K562 (cell line): ENCODE measurements around the gene WDR88. TPM values are rescaled to one million over a fixed set of nuclear protein-coding genes. Genes with fewer than 3 reads are reported as not detected.

Source experiments
- ATAC-seq: fragments of 200-7000 bp; cut with Tn5 transposase; 3 replicates; pipeline ENCODE4 v1.9.1; 2020; ENCODE audit warnings: moderate library complexity
- BruUV-seq: library from RNA; stranded (reverse); fragments of 400-500 nt; replicated peaks from 2 replicates; lab custom pipeline; 2021; lab: Mats Ljungman, UMichigan
- CTCF ChIA-PET: fragments of 300-600 bp; formaldehyde crosslinking; extraction: SDS; loops from one replicate; lab custom pipeline; 2021; ENCODE audit warnings: low intra/inter-chr PET ratio; lab: Yijun Ruan, JAX
- POLR2A ChIA-PET: fragments of 300-600, 350-650 bp; sonication (Branson Sonifier 250); formaldehyde crosslinking; extraction: SDS; loops from one replicate; lab custom pipeline; 2021; ENCODE audit warnings: antibody characterized with exemption, inconsistent platforms; lab: Yijun Ruan, JAX
- DNase-seq, 4 experiments: peaks; one replicate each; pipeline versions ENCODE4 v3.0.0 to v3.0.0-alpha.2; 2011 to 2018; ENCODE audit warnings: low spot score in 3 of 4, mixed read lengths in 3 of 4; ENCODE audit errors: extremely low read depth in 1 of 4
- FAIRE-seq: peaks from 2 replicates; lab custom pipeline; 2011; peaks lifted over from hg19 to GRCh38; lab: Jason Lieb, UNC
- H2AFZ ChIP-seq: 2 replicates; pipeline ENCODE4 v1.6.0; 2011; ENCODE audit warnings: low read depth, low read length, control low read depth, inconsistent platforms
- H3K27ac ChIP-seq: fragments of 200-600 bp; 3 replicates; pipeline ENCODE4 v1.8.0; 2011; ENCODE audit warnings: low read depth, mild to moderate bottlenecking, control low read depth, inconsistent platforms, low read length, moderate library complexity, mixed read lengths; ENCODE audit errors: extremely low read depth
- H3K27me3 ChIP-seq, 2 experiments: fragments of 300-600 bp in 1 of 2; 2 replicates in 1 of 2; 3 replicates in 1 of 2; pipeline versions ENCODE4 v1.6.0 to v1.8.0; 2011; ENCODE audit warnings: inconsistent platforms in 2 of 2, low read length in 2 of 2, mild to moderate bottlenecking in 1 of 2, mixed read lengths in 1 of 2, moderate library complexity in 1 of 2; ENCODE audit not compliant: control insufficient read depth in 2 of 2, insufficient read depth in 2 of 2
- H3K36me3 ChIP-seq: fragments of 300-600 bp; 3 replicates; pipeline ENCODE4 v1.8.0; 2011; ENCODE audit warnings: mild to moderate bottlenecking, low read length, inconsistent platforms; ENCODE audit not compliant: control insufficient read depth, insufficient read depth
- H3K4me1 ChIP-seq, 2 experiments: fragments of 200-600 bp in 1 of 2; replicated peaks in 1 of 2; 2 replicates in 1 of 2; 3 replicates in 1 of 2; pipeline versions ENCODE4 v1.5.1 to v1.8.0; 2011; ENCODE audit warnings: inconsistent platforms in 2 of 2, low read length in 2 of 2, mild to moderate bottlenecking in 1 of 2, mixed read lengths in 1 of 2, moderate library complexity in 1 of 2; ENCODE audit not compliant: control insufficient read depth in 2 of 2, insufficient read depth in 2 of 2
- H3K4me2 ChIP-seq: 2 replicates; pipeline ENCODE4 v1.6.1; 2011; ENCODE audit warnings: low read length, control low read depth, inconsistent platforms, mixed read lengths; ENCODE audit not compliant: insufficient read depth
- H3K4me3 ChIP-seq: fragments of 200-600 bp; sonication (generic), shearing (Covaris generic); 2 replicates; pipeline ENCODE4 v1.5.1; 2016; ENCODE audit warnings: control low read depth, inconsistent platforms
- H3K79me2 ChIP-seq: fragments of 200-600 bp; 3 replicates; pipeline ENCODE4 v1.8.0; 2011; ENCODE audit warnings: low read length, inconsistent platforms; ENCODE audit not compliant: control insufficient read depth, insufficient read depth
- H3K9ac ChIP-seq, 2 experiments: 2 replicates each; pipeline versions ENCODE4 v1.6.0 to v1.6.1; 2011; ENCODE audit warnings: low read depth in 2 of 2, low read length in 2 of 2, control low read depth in 1 of 2, inconsistent platforms in 1 of 2, mild to moderate bottlenecking in 1 of 2, mixed read lengths in 1 of 2; ENCODE audit not compliant: insufficient read depth in 1 of 2
- H3K9me1 ChIP-seq: one replicate; pipeline ENCODE4 v1.6.0; 2011; ENCODE audit warnings: inconsistent platforms, mild to moderate bottlenecking, low read length, moderate library complexity; ENCODE audit not compliant: control insufficient read depth, insufficient read depth
- H3K9me3 ChIP-seq: replicated peaks from 2 replicates; pipeline ENCODE4 v1.5.1; 2011; ENCODE audit warnings: low read depth, low read length, inconsistent platforms; ENCODE audit not compliant: control insufficient read depth, insufficient read depth
- H4K20me1 ChIP-seq: replicated peaks from 2 replicates; pipeline ENCODE4 v1.6.1; 2011; ENCODE audit warnings: low read length, inconsistent platforms, mixed read lengths; ENCODE audit not compliant: control insufficient read depth, insufficient read depth
- ETV5 ChIP-seq: sonication (generic); formaldehyde crosslinking; IDR thresholded peaks from 2 replicates; pipeline ENCODE4 v1.4.0; 2020; ENCODE audit warnings: low read depth, mild to moderate bottlenecking, missing genetic modification reagents
- HIVEP1 ChIP-seq: fragments of 250-450 bp; sonication (Bioruptor Pico); IDR thresholded peaks from 2 replicates; pipeline ENCODE4 v1.4.0; 2020; ENCODE audit warnings: mild to moderate bottlenecking
- POLR2H ChIP-seq: IDR thresholded peaks from 2 replicates; pipeline ENCODE4 v1.6.1; 2016; ENCODE audit warnings: missing genetic modification characterization, low read depth, mild to moderate bottlenecking, control low read depth, missing compliant biosample characterization, moderate library complexity
- SPI1 ChIP-seq: IDR thresholded peaks from 2 replicates; pipeline ENCODE4 v1.6.1; 2011; ENCODE audit warnings: low read depth, low read length, control low read depth, borderline replicate concordance
- STAT6 ChIP-seq: sonication (generic); formaldehyde crosslinking; IDR thresholded peaks from 2 replicates; pipeline ENCODE4 v1.8.1; 2023; ENCODE audit warnings: mild to moderate bottlenecking, missing genetic modification reagents
- TFAM ChIP-seq: fragments of 250-450 bp; sonication (Bioruptor Pico); conservative IDR thresholded peaks from 2 replicates; pipeline ENCODE4 v1.5.0; 2021; ENCODE audit warnings: mild to moderate bottlenecking, moderate library complexity
- ZFX ChIP-seq: sonication (generic); formaldehyde crosslinking; IDR thresholded peaks from 2 replicates; pipeline ENCODE4 v1.8.0; 2022; ENCODE audit warnings: mild to moderate bottlenecking, missing genetic modification reagents, moderate library complexity
- ZNF140 ChIP-seq: fragments of 250-450 bp; sonication (Bioruptor Pico); IDR thresholded peaks from 2 replicates; pipeline ENCODE4 v1.8.0; 2021; ENCODE audit warnings: moderate library complexity, mild to moderate bottlenecking, inconsistent platforms
- ZNF583 ChIP-seq: fragments of 250-450 bp; sonication (Bioruptor Pico); IDR thresholded peaks from 2 replicates; pipeline ENCODE4 v1.4.0; 2020
- WGBS: fragments of 100-300 bp; shearing (Covaris generic); methylation state at CpG from one replicate; pipeline ENCODE4 v1.1.6; 2016; ENCODE audit warnings: low coverage, mixed read lengths; ENCODE audit not compliant: insufficient coverage; ENCODE audit errors: missing lambda C conversion rate; 5-methylcytosine and 5-hydroxymethylcytosine counted together
- in situ Hi-C: fragments of 300-500 bp; cut with MboI; formaldehyde crosslinking; loops from 4 replicates; pipeline ENCODE4 v1.15.0; 2018; ENCODE audit warnings: inconsistent platforms, mixed read lengths
- intact Hi-C: fragments of 100-400 bp; cut with micrococcal nuclease; formaldehyde crosslinking; loops from 2 replicates; pipeline ENCODE4 v1.14.2; 2022
- polyA plus RNA-seq, 8 experiments: library from polyadenylated mRNA; depleted of rRNA in 4 of 8; stranded (reverse) in 5 of 8; unstranded in 3 of 8; fragments of >200 nt; fragmentation: Nextera tagmentation in 2 of 8; fragmentation: Illumina TruSeq in 1 of 8; extraction: Ambion mirVana in 2 of 8; extraction: Trizol in 1 of 8; gene quantifications; 2 replicates each; pipeline versions ENCODE4 v1.2.1 to v1.2.3, GENCODE V29; 2011 to 2014; ENCODE audit warnings: inconsistent platforms in 1 of 8, missing spikeins in 1 of 8
- total RNA-seq, 7 experiments: library from RNA; depleted of rRNA in 6 of 7; stranded (reverse); fragments of >200 nt in 6 of 7; fragmentation: Illumina TruSeq in 2 of 7; extraction: Trizol in 2 of 7; gene quantifications; 2 replicates each; pipeline versions ENCODE4 v1.2.1 to v1.2.3, GENCODE V29; 2011 to 2021; ENCODE audit warnings: low replicate concordance in 1 of 7

WDR88 gene
- total and polyA plus RNA-seq, 9 of the 15 experiments (the other 6 are each of a cell fraction or from before 2014, with no cell fraction given) = 0.03 to 0.04 TPM; not detected in 7

DNA sequence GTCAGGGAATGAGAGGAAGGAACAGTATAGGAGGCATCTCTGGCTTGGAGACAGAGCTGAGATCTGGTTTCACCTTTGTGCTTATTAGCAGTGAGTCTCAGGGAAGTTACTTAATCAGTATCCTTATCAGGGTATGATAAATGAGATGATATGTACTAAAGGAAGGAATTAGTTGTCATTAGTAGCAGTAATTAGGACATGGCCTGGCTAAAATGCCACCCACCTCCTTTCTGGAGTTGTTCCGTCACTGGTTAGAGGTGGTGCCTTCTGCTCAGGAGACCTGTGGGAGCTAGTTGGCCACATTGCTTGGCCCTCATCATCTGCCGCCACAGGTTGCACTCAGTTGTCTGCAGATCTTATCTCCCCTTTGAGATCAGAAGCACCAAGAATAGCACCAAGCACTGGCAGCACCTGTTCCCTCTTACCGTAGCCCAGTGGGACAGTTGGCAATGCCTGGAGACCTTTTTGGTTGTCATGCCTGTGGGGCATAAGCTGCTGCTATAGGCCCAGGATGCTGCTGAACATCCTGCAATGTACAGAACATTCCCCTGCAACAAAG, 46.3 kb upstream of the WDR88 start:
- POLR2A ChIA-PET = interaction anchor here (0.7 kb wide), 1 partner anchor 53 kb away, joined by 3 read pairs; no protein-coding TSS in a partner anchor
- H3K36me3 ChIP-seq = peaks cover 20% of the 10 kb centered on the region
- no peaks in the 10 kb centered on the region for H3K9me3 ChIP-seq
- intact Hi-C loops = no loop called here
- H3K9me1 ChIP-seq = no peaks in the 10 kb centered on the region
- no peak for ATAC-seq
- 95% methylated on average over 3 of the region's 3 CpGs for WGBS
- no peaks in the 10 kb centered on the region for H4K20me1 ChIP-seq
- no peak overlapping the region for H3K4me2 ChIP-seq
- no peak for DNase-seq
- TF ChIP-seq ZFX (CRISPR knock-in tag) = no peak
- TF ChIP-seq STAT6 (CRISPR knock-in tag) = no peak
- TF ChIP-seq ETV5 (CRISPR knock-in tag) = no peak
- no peak for TF ChIP-seq POLR2H
- no peak for TF ChIP-seq ZNF140 (CRISPR knock-in tag)
- no peak for TF ChIP-seq TFAM
- TF ChIP-seq ZNF583 (CRISPR knock-in tag) = no peak
- no peak for TF ChIP-seq SPI1
- TF ChIP-seq HIVEP1 (CRISPR knock-in tag) = no peak
- no peaks in the 10 kb centered on the region for H3K27me3 ChIP-seq
- no peak for FAIRE-seq
- CTCF ChIA-PET = no interaction called here
- H3K9ac ChIP-seq = no peak overlapping the region
- no peak overlapping the region for H2AFZ ChIP-seq
- peaks cover 17% of the 10 kb centered on the region for H3K79me2 ChIP-seq
- no peak overlapping the region for H3K27ac ChIP-seq
- no peak overlapping the region for H3K4me3 ChIP-seq
- in situ Hi-C loops = no loop called here
- no TSS peak for BruUV-seq
- H3K4me1 ChIP-seq = peaks cover 3 to 11% of the 10 kb centered on the region in 2 experiments; a peak in 4 of 5 replicates
